ENCODE data around the gene NAGLU. TPM values are rescaled to one million over a fixed set of nuclear protein-coding genes. Genes with fewer than 3 reads are reported as not detected.
A peak's percentile ranks its signal among the peaks of the same experiment; 100 is the strongest.

The NAGLU gene
- total RNA-seq, 1 experiment from 2014 or later, result 36.9 TPM

- H3K36me3 ChIP-seq (replicated peaks; ENCODE audit: control insufficient read depth, insufficient read depth, low read length), result peaks cover 38% of the 10 kb centered on the region
- DNase-seq, result no peak
- no peaks in the 10 kb centered on the region for H3K27me3 ChIP-seq (ENCODE audit: control insufficient read depth, insufficient read depth, low read length)
- H3K4me3 ChIP-seq (ENCODE audit: insufficient read depth, low read depth, low read length), result no peak overlapping the region
These were observed 38.4 kb downstream of the NAGLU start for GRCh38 chr17:42574463-42574862.

- H3K27me3 ChIP-seq (ENCODE audit: control insufficient read depth, insufficient read depth, low read length), result no peaks in the 10 kb centered on the region
- no peak for DNase-seq
- peak overlapping the region; percentile 94 for H3K4me3 ChIP-seq (ENCODE audit: insufficient read depth, low read depth, low read length)
- peaks cover 32% of the 10 kb centered on the region for H3K36me3 ChIP-seq (replicated peaks; ENCODE audit: control insufficient read depth, insufficient read depth, low read length)
These were observed 41.1 kb downstream of the NAGLU start for GRCh38 chr17:42577140-42577531.

- peak; percentile 99 for DNase-seq
- H3K36me3 ChIP-seq (replicated peaks; ENCODE audit: control insufficient read depth, insufficient read depth, low read length), result peaks cover 33% of the 10 kb centered on the region
These were observed 41.7 kb downstream of the NAGLU start, which contains the start of gene PSMC3IP for GRCh38 chr17:42577532-42578281. TSS of gene PSMC3IP (minus strand) at chr17:42577729. CDS start at chr17:42577686, 43 bp downstream.

DNA sequence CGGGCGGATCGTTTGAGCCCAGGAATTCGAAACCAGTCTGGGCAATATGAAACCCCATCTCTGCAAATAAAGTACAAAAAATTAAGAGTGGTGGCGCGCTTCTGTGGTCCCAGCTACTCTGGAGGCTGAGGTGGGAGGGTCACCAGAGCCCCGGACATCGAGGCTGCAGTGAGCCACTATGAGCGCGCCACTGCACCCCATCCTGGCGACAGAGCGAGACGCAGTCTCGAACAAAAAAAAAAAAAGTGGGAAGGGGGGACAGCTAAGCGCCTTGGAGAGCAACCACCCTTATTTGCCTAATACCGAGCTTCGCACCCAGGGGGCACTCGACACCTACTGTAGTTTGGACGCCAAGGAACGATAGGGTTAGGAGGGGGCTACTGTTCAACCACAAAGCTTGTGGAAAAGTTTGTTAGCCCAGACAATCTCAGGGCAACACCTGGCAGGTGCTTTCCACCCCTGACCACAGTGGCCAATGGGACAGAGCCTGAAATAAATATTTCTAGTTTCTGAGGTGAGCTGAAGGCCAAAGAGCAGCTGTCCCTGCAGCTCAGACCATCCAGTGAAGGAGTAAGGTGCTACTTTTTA lies 42.3 kb downstream of the NAGLU start:
- Histone ChIP-seq H3K4me3 (ENCODE audit: insufficient read depth, low read depth, low read length) (peak overlapping the region; percentile 94), H3K27me3 (ENCODE audit: control insufficient read depth, insufficient read depth, low read length) (no peaks in the 10 kb centered on the region), H3K36me3 (replicated peaks; ENCODE audit: control insufficient read depth, insufficient read depth, low read length) (peaks cover 33% of the 10 kb centered on the region)
- peak; percentile 96 for DNase-seq

More at GRCh38 chr17:42577532-42578281, 41.7 kb downstream of the NAGLU start, which contains the start of gene PSMC3IP:
- H3K4me3 ChIP-seq (ENCODE audit: insufficient read depth, low read depth, low read length), result peak within 1 kb of the TSS; percentile 94
- no peaks in the 10 kb centered on the region for H3K27me3 ChIP-seq (ENCODE audit: control insufficient read depth, insufficient read depth, low read length)

- H3K27me3 ChIP-seq (ENCODE audit: control insufficient read depth, insufficient read depth, low read length), result no peaks in the 10 kb centered on the region
- no peak for DNase-seq
- H3K4me3 ChIP-seq (ENCODE audit: insufficient read depth, low read depth, low read length), result no peak overlapping the region
- peaks cover 32% of the 10 kb centered on the region for H3K36me3 ChIP-seq (replicated peaks; ENCODE audit: control insufficient read depth, insufficient read depth, low read length)
These were observed 43.9 kb downstream of the NAGLU start for GRCh38 chr17:42579794-42580551.

DNA sequence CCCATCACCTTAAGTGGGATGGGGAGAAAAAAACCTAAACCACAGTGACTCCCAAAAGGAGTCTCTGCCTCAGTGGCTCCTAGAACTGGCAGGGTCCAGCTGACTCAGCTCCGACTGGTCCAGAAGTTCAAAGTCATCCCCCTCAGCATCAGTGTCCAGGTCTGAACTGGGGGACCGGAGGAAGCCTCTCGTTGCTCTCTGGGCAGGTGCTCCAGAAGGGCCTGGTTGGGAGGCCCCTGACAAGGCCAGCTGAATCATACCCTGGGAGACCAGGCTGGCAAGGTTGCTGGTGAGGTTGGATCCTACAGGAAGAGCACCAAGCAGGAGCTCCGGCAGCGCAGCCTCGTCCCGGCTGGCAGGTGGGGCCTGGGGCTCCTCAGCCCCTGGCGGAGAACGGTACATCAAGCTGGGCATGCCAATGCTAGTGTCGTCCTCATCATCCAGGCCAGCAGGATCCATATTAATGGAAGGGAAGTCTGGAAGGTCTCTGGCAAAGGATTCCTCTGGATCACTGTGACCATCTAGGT lies 45.8 kb downstream of the NAGLU start:
- Histone ChIP-seq H3K27me3 (ENCODE audit: control insufficient read depth, insufficient read depth, low read length) (no peaks in the 10 kb centered on the region), H3K36me3 (replicated peaks; ENCODE audit: control insufficient read depth, insufficient read depth, low read length) (peaks cover 37% of the 10 kb centered on the region), H3K4me3 (ENCODE audit: insufficient read depth, low read depth, low read length) (no peak overlapping the region)
- no peak for DNase-seq

- no peak overlapping the region for H3K4me3 ChIP-seq (ENCODE audit: insufficient read depth, low read depth, low read length)
- H3K27me3 ChIP-seq (ENCODE audit: control insufficient read depth, insufficient read depth, low read length), result no peaks in the 10 kb centered on the region
- no peak for DNase-seq
- H3K36me3 ChIP-seq (replicated peaks; ENCODE audit: control insufficient read depth, insufficient read depth, low read length), result peaks cover 41% of the 10 kb centered on the region
These were observed 48.8 kb downstream of the NAGLU start for GRCh38 chr17:42584880-42585279.

GRCh38 chr17:42585353-42585752 lies 49.3 kb downstream of the NAGLU start:
- DNase-seq, result no peak
- peaks cover 41% of the 10 kb centered on the region for H3K36me3 ChIP-seq (replicated peaks; ENCODE audit: control insufficient read depth, insufficient read depth, low read length)
- no peaks in the 10 kb centered on the region for H3K27me3 ChIP-seq (ENCODE audit: control insufficient read depth, insufficient read depth, low read length)
- H3K4me3 ChIP-seq (ENCODE audit: insufficient read depth, low read depth, low read length), result no peak overlapping the region

DNA sequence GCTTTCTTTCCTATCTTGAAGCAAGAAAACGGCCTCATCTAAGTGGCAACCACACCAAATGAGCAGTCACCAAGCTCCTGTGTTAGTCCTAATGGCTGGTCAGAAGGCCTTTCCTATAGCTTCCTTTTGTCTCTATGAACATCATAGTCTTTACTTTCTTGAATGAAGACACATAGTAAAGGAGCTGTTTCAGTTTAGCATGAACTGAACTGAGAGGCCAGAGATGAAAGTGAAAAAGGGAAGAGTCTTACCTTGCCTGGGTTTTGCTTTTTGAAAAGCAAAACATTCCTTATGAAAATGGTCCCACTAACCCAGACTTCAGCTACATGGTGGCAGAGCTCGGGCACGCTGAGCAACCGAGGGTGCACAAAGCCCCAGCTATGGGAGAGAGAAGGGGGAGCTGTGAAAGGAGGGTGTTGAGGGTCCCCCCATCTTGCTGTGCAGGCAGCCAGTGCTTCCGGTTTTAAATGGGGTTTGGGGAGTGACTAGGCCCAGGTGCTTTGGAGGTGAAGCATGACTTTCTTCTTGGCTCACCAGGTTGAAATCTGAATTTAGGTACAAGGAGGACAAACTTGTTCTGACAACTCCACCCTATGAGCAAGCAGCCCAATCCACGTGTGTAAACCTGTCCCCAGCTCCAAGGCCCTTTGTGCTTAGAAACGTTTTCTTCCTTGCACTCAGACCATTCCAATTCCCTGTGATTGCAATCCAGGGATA lies 50.6 kb downstream of the NAGLU start:
- peaks cover 36% of the 10 kb centered on the region for H3K36me3 ChIP-seq (replicated peaks; ENCODE audit: control insufficient read depth, insufficient read depth, low read length)
- H3K4me3 ChIP-seq (ENCODE audit: insufficient read depth, low read depth, low read length), result no peak overlapping the region
- no peak for DNase-seq
- H3K27me3 ChIP-seq (ENCODE audit: control insufficient read depth, insufficient read depth, low read length), result no peaks in the 10 kb centered on the region

DNA sequence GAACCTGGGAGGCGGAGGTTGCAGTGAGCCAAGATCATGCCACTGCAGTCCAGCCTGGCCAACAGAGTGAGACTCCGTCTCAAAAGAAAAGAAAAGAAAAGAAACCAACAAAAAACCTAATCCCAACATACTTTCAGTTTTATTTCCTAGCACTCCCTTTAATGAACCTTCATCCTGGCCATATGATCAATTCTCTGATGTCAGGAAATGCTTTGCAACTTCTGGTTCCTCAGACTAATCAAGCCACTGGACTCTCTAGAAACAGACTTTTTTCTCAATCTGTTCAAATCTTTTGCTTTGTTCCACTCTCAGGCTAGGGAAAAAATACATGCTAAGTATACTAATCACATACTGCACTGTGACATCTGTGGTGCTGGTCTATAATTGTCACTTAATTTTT lies 54.8 kb downstream of the NAGLU start:
- no peak for DNase-seq
- Histone ChIP-seq H3K27me3 (ENCODE audit: control insufficient read depth, insufficient read depth, low read length) (no peaks in the 10 kb centered on the region), H3K36me3 (replicated peaks; ENCODE audit: control insufficient read depth, insufficient read depth, low read length) (peaks cover 7% of the 10 kb centered on the region), H3K4me3 (ENCODE audit: insufficient read depth, low read depth, low read length) (no peak overlapping the region)

- Histone ChIP-seq H3K4me3 (ENCODE audit: insufficient read depth, low read depth, low read length) (no peak overlapping the region), H3K36me3 (replicated peaks; ENCODE audit: control insufficient read depth, insufficient read depth, low read length) (peaks cover 5% of the 10 kb centered on the region), H3K27me3 (ENCODE audit: control insufficient read depth, insufficient read depth, low read length) (no peaks in the 10 kb centered on the region)
- no peak for DNase-seq
These were observed 55.4 kb downstream of the NAGLU start for GRCh38 chr17:42591411-42591810.

Measured in H7 (cell line).